K562 (cell line): ENCODE results near the gene TDRD9. TPM values are rescaled to one million over a fixed set of nuclear protein-coding genes. Genes with fewer than 3 reads are reported as not detected.

ENCODE experiments used
- NFIX ChIP-seq: fragments of 250-450 bp; sonication (Bioruptor Pico); IDR thresholded peaks from 2 replicates; pipeline ENCODE4 v1.4.0; 2020; ENCODE audit warnings: low read depth, mild to moderate bottlenecking, moderate library complexity
- ZFP36 ChIP-seq: fragments of 150-350 bp; IDR thresholded peaks from 2 replicates; pipeline ENCODE4 v1.6.1; 2018; ENCODE audit warnings: low read length, low read depth; ENCODE audit not compliant: partially characterized antibody
- polyA plus RNA-seq, 8 experiments: library from polyadenylated mRNA; depleted of rRNA in 4 of 8; stranded (reverse) in 5 of 8; unstranded in 3 of 8; fragments of >200 nt; fragmentation: Nextera tagmentation in 2 of 8; fragmentation: Illumina TruSeq in 1 of 8; extraction: Ambion mirVana in 2 of 8; extraction: Trizol in 1 of 8; gene quantifications; 2 replicates each; pipeline versions ENCODE4 v1.2.1 to v1.2.3, GENCODE V29; 2011 to 2014; ENCODE audit warnings: inconsistent platforms in 1 of 8, missing spikeins in 1 of 8
- total RNA-seq, 7 experiments: library from RNA; depleted of rRNA in 6 of 7; stranded (reverse); fragments of >200 nt in 6 of 7; fragmentation: Illumina TruSeq in 2 of 7; extraction: Trizol in 2 of 7; gene quantifications; 2 replicates each; pipeline versions ENCODE4 v1.2.1 to v1.2.3, GENCODE V29; 2011 to 2021; ENCODE audit warnings: low replicate concordance in 1 of 7
- TF ChIP-seq, protein P1 (sequence below): fragments of 450-650 bp; IDR thresholded peaks from 2 replicates; pipeline ENCODE4 v1.6.1; 2016; ENCODE audit warnings: mild to moderate bottlenecking, moderate library complexity

TDRD9 gene
- total and polyA plus RNA-seq, 9 of the 15 experiments (the other 6 are each of a cell fraction or from before 2014, with no cell fraction given): 0.04 to 0.14 (median 0.04) TPM; not detected in 5

DNA sequence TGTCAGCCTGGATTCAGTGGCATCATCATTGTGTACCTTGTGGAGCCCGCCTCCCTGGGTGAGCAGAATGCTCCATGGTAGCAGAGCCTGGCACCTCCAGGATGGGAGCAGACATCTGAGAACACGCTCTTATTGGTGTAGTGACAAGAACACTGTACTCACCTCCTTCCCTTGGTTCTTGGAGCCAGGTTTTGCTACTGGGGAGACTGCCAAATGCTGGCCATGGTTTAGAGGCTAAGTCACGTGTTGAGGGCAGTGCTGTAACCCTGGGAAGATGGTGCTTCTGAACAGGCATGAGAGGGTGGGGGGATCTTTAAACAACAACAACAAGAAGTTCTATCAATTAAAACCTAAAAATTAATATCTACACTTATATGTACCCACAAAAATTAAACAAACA, 109.6 kb downstream of the TDRD9 start (continued):
- TF ChIP-seq, protein P1, sequence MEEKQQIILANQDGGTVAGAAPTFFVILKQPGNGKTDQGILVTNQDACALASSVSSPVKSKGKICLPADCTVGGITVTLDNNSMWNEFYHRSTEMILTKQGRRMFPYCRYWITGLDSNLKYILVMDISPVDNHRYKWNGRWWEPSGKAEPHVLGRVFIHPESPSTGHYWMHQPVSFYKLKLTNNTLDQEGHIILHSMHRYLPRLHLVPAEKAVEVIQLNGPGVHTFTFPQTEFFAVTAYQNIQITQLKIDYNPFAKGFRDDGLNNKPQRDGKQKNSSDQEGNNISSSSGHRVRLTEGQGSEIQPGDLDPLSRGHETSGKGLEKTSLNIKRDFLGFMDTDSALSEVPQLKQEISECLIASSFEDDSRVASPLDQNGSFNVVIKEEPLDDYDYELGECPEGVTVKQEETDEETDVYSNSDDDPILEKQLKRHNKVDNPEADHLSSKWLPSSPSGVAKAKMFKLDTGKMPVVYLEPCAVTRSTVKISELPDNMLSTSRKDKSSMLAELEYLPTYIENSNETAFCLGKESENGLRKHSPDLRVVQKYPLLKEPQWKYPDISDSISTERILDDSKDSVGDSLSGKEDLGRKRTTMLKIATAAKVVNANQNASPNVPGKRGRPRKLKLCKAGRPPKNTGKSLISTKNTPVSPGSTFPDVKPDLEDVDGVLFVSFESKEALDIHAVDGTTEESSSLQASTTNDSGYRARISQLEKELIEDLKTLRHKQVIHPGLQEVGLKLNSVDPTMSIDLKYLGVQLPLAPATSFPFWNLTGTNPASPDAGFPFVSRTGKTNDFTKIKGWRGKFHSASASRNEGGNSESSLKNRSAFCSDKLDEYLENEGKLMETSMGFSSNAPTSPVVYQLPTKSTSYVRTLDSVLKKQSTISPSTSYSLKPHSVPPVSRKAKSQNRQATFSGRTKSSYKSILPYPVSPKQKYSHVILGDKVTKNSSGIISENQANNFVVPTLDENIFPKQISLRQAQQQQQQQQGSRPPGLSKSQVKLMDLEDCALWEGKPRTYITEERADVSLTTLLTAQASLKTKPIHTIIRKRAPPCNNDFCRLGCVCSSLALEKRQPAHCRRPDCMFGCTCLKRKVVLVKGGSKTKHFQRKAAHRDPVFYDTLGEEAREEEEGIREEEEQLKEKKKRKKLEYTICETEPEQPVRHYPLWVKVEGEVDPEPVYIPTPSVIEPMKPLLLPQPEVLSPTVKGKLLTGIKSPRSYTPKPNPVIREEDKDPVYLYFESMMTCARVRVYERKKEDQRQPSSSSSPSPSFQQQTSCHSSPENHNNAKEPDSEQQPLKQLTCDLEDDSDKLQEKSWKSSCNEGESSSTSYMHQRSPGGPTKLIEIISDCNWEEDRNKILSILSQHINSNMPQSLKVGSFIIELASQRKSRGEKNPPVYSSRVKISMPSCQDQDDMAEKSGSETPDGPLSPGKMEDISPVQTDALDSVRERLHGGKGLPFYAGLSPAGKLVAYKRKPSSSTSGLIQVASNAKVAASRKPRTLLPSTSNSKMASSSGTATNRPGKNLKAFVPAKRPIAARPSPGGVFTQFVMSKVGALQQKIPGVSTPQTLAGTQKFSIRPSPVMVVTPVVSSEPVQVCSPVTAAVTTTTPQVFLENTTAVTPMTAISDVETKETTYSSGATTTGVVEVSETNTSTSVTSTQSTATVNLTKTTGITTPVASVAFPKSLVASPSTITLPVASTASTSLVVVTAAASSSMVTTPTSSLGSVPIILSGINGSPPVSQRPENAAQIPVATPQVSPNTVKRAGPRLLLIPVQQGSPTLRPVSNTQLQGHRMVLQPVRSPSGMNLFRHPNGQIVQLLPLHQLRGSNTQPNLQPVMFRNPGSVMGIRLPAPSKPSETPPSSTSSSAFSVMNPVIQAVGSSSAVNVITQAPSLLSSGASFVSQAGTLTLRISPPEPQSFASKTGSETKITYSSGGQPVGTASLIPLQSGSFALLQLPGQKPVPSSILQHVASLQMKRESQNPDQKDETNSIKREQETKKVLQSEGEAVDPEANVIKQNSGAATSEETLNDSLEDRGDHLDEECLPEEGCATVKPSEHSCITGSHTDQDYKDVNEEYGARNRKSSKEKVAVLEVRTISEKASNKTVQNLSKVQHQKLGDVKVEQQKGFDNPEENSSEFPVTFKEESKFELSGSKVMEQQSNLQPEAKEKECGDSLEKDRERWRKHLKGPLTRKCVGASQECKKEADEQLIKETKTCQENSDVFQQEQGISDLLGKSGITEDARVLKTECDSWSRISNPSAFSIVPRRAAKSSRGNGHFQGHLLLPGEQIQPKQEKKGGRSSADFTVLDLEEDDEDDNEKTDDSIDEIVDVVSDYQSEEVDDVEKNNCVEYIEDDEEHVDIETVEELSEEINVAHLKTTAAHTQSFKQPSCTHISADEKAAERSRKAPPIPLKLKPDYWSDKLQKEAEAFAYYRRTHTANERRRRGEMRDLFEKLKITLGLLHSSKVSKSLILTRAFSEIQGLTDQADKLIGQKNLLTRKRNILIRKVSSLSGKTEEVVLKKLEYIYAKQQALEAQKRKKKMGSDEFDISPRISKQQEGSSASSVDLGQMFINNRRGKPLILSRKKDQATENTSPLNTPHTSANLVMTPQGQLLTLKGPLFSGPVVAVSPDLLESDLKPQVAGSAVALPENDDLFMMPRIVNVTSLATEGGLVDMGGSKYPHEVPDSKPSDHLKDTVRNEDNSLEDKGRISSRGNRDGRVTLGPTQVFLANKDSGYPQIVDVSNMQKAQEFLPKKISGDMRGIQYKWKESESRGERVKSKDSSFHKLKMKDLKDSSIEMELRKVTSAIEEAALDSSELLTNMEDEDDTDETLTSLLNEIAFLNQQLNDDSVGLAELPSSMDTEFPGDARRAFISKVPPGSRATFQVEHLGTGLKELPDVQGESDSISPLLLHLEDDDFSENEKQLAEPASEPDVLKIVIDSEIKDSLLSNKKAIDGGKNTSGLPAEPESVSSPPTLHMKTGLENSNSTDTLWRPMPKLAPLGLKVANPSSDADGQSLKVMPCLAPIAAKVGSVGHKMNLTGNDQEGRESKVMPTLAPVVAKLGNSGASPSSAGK: no peak
- TF ChIP-seq ZFP36 (no peak), NFIX (no peak)
- TF ChIP-seq, all 486 proteins: peak for 0
